DND-41 (cell line): ENCODE data around the gene LRRC31.

Experiments
- ATAC-seq: fragments of 200-7000 bp; cut with Tn5 transposase; 3 replicates; pipeline ENCODE4 v1.9.1; 2021; ENCODE audit warnings: low read depth; ENCODE audit not compliant: insufficient read depth
- DNase-seq: peaks from one replicate; pipeline ENCODE4 v3.0.0-alpha.2; 2020
- H2AFZ ChIP-seq: 2 replicates; pipeline ENCODE4 v1.6.0; 2012; ENCODE audit warnings: low read depth, low read length
- H3K27ac ChIP-seq: 2 replicates; pipeline ENCODE4 v1.5.1; 2012; ENCODE audit warnings: low read length, inconsistent platforms
- H3K27me3 ChIP-seq: fragments of 200-600 bp; sonication (generic); 2 replicates; pipeline ENCODE4 v1.6.0; 2012; ENCODE audit warnings: low read length, mild to moderate bottlenecking, inconsistent platforms; ENCODE audit not compliant: insufficient read depth, poor library complexity
- H3K36me3 ChIP-seq: 2 replicates; pipeline ENCODE4 v1.5.1; 2012; ENCODE audit warnings: low read length, inconsistent platforms; ENCODE audit not compliant: insufficient read depth
- H3K4me1 ChIP-seq: 2 replicates; pipeline ENCODE4 v1.5.1; 2012; ENCODE audit warnings: mild to moderate bottlenecking, low read length; ENCODE audit not compliant: insufficient read depth
- H3K4me2 ChIP-seq: 2 replicates; pipeline ENCODE4 v1.6.0; 2012; ENCODE audit warnings: mild to moderate bottlenecking, moderate library complexity, low read length, inconsistent platforms; ENCODE audit not compliant: insufficient read depth
- H3K4me3 ChIP-seq, 2 experiments: fragments of 200-600 bp in 1 of 2; shearing (Covaris generic) in 1 of 2; 2 replicates each; pipeline ENCODE4 v1.5.1; 2012 to 2016; ENCODE audit warnings: inconsistent platforms in 2 of 2, low read length in 2 of 2, mild to moderate bottlenecking in 2 of 2, low read depth in 1 of 2, moderate library complexity in 1 of 2
- H3K79me2 ChIP-seq: 2 replicates; pipeline ENCODE4 v1.6.0; 2012; ENCODE audit warnings: low read length, inconsistent platforms; ENCODE audit not compliant: insufficient read depth
- H3K9ac ChIP-seq: 2 replicates; pipeline ENCODE4 v1.6.0; 2012; ENCODE audit warnings: low read depth, mild to moderate bottlenecking, inconsistent platforms, low read length, moderate library complexity
- H3K9me3 ChIP-seq: 2 replicates; pipeline ENCODE4 v1.5.1; 2012; ENCODE audit warnings: low read length, moderate library complexity, mild to moderate bottlenecking, inconsistent platforms; ENCODE audit not compliant: insufficient read depth, severe bottlenecking
- H4K20me1 ChIP-seq: 2 replicates; pipeline ENCODE4 v1.6.0; 2012; ENCODE audit warnings: low read length; ENCODE audit not compliant: insufficient read depth
- EZH2 ChIP-seq: IDR thresholded peaks from 3 replicates; pipeline ENCODE4 v1.6.1; 2012; ENCODE audit warnings: borderline replicate concordance, low read depth, mild to moderate bottlenecking, moderate library complexity, low read length, inconsistent platforms; ENCODE audit not compliant: severe bottlenecking
- TF ChIP-seq, protein P1 (sequence below): IDR thresholded peaks from 2 replicates; pipeline ENCODE4 v1.5.1; 2012; ENCODE audit warnings: borderline replicate concordance, low read length, moderate library complexity, mild to moderate bottlenecking; ENCODE audit not compliant: poor library complexity, severe bottlenecking; ENCODE audit errors: extremely low read depth

Gene LRRC31

DNA sequence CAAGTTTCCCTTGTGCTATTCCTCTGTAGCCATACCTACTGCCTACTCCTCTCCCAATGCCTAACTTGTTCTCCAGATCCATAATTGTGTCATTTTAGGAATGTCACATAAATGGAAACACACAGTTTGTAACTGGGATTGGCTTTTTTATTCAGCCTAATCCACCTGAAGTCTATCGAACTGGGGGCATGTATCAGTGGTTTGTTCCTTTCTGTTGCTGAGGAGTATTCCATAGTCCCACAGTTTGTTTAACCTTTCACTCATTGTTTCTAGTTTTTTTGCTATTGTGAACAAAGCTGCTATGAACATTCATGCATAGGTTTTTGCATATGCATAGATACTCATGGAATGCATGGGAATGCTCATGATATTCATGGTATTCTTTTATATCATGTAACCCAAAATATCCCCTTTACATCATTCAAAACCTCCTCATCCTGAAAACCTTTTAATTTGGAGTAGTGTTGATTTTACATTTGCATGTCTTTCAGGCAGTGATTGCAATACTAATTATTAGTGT is 31.2 kb downstream of the LRRC31 start:
- Histone ChIP-seq H3K4me2 (no peak overlapping the region), H2AFZ (no peak overlapping the region), H3K79me2 (no peaks in the 10 kb centered on the region), H3K36me3 (no peaks in the 10 kb centered on the region), H3K27ac (no peak overlapping the region), H3K4me1 (no peaks in the 10 kb centered on the region), H3K4me3 (no peak overlapping the region), H3K9ac (no peak overlapping the region), H4K20me1 (no peaks in the 10 kb centered on the region), H3K27me3 (peaks cover 12% of the 10 kb centered on the region), H3K9me3 (no peaks in the 10 kb centered on the region)
- no peak for DNase-seq
- no peak for ATAC-seq
- no peak for TF ChIP-seq EZH2
- TF ChIP-seq, protein P1, sequence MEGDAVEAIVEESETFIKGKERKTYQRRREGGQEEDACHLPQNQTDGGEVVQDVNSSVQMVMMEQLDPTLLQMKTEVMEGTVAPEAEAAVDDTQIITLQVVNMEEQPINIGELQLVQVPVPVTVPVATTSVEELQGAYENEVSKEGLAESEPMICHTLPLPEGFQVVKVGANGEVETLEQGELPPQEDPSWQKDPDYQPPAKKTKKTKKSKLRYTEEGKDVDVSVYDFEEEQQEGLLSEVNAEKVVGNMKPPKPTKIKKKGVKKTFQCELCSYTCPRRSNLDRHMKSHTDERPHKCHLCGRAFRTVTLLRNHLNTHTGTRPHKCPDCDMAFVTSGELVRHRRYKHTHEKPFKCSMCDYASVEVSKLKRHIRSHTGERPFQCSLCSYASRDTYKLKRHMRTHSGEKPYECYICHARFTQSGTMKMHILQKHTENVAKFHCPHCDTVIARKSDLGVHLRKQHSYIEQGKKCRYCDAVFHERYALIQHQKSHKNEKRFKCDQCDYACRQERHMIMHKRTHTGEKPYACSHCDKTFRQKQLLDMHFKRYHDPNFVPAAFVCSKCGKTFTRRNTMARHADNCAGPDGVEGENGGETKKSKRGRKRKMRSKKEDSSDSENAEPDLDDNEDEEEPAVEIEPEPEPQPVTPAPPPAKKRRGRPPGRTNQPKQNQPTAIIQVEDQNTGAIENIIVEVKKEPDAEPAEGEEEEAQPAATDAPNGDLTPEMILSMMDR: no peak

DNA sequence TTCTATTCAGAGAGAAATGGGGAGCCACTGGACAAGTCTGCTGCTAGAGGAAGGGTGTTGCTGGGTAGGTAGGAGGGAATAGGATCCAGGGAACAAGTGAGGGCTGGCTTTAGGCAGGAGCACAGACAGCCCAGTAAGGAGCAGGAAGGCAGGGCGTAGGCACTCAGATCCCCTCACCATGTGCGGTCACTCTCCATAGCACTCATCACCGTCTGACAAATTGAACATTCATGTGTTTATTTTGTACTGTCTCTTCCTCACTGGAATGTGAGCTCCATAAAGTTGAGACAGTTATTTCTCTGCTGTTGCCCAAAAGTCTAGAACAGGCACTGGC is 32.8 kb downstream of the LRRC31 start:
- H3K9me3 ChIP-seq: no peaks in the 10 kb centered on the region
- H3K27ac ChIP-seq: no peak overlapping the region
- H4K20me1 ChIP-seq: no peaks in the 10 kb centered on the region
- no peak overlapping the region; the same call in 1 of the 2 replicates for H2AFZ ChIP-seq
- no peaks in the 10 kb centered on the region for H3K36me3 ChIP-seq
- ATAC-seq (no peak), DNase-seq (no peak)
- no peak overlapping the region for H3K9ac ChIP-seq
- no peak overlapping the region for H3K4me3 ChIP-seq
- H3K4me2 ChIP-seq: no peak overlapping the region
- H3K4me1 ChIP-seq: no peaks in the 10 kb centered on the region
- TF ChIP-seq EZH2: no peak
- TF ChIP-seq, protein P1: no peak
- H3K79me2 ChIP-seq: no peaks in the 10 kb centered on the region
- H3K27me3 ChIP-seq: peaks cover 11% of the 10 kb centered on the region

DNA sequence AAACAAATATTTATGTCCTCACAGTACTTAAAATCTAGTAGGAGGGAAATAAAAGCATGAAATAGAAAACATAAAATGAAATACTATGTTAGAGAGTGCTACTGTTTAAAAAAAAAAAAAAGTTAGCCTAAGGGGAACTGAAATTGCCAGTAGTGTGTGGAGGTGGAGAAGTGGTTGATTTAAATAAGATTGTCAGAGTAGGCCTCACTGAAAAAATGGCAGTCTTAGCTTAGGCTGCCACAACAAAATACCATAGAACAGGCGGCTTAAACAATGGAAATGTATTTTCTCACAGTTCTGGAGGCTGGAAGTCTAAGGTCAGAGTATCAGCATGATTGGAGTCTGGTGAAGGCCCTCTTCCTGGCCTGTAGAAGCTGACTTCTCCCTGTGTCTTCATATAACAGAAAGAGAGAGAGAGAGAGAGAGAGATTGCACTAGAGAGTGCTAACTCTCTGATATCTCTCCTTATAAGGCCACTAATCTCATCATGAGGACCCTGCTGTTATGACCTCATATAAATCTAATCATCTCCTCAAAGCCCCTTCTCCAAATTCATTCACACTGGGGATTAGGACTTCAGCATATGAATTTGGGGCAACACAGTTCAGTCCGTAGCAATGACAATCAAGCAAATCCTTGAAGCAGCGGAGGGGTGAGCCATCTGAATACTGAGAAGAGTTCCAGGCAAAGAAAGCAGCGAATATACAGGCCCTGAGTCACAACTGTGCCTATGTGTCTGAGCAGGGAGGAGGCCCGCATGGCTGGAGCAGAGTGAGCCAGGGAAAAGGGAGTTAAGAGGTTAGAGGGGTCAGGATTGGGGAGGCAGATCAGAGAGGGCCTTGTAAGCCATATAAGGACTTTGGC is 33.4 kb downstream of the LRRC31 start:
- H3K27ac ChIP-seq: no peak overlapping the region
- no peaks in the 10 kb centered on the region for H4K20me1 ChIP-seq
- no peaks in the 10 kb centered on the region for H3K4me1 ChIP-seq
- DNase-seq (no peak), ATAC-seq (no peak)
- no peaks in the 10 kb centered on the region for H3K9me3 ChIP-seq
- TF ChIP-seq EZH2: no peak
- TF ChIP-seq, protein P1: no peak
- H3K36me3 ChIP-seq: no peaks in the 10 kb centered on the region
- H2AFZ ChIP-seq: no peak overlapping the region; the same call in 1 of the 2 replicates
- H3K4me3 ChIP-seq: no peak overlapping the region
- H3K27me3 ChIP-seq: peaks cover 11% of the 10 kb centered on the region
- H3K4me2 ChIP-seq: no peak overlapping the region
- no peaks in the 10 kb centered on the region for H3K79me2 ChIP-seq
- no peak overlapping the region for H3K9ac ChIP-seq
